H1 (cell line): ENCODE results near the gene TRIM65. TPM values are rescaled to one million over a fixed set of nuclear protein-coding genes. Genes with fewer than 3 reads are reported as not detected.

Experiments
- CTCF ChIA-PET: fragments of 300-600 bp; sonication (Branson Sonifier 250); formaldehyde crosslinking; loops from one replicate; lab custom pipeline; 2021; ENCODE audit not compliant: partially characterized antibody; lab: Charles Lee
- POLR2A ChIA-PET: fragments of 300-600 bp; sonication (Branson Sonifier 250); formaldehyde crosslinking; loops from one replicate; lab custom pipeline; 2021; ENCODE audit warnings: inconsistent platforms; ENCODE audit not compliant: partially characterized antibody; lab: Charles Lee
- DNase-seq, 2 experiments: peaks; one replicate each; pipeline versions ENCODE4 v3.0.0 to v3.0.0-alpha.2; 2010 to 2022; ENCODE audit warnings: low spot score in 2 of 2, low read depth in 1 of 2, mixed read lengths in 1 of 2
- FAIRE-seq: peaks from 2 replicates; lab custom pipeline; 2011; peaks lifted over from hg19 to GRCh38; lab: Jason Lieb, UNC
- H2AFZ ChIP-seq: 2 replicates; pipeline ENCODE4 v1.8.1; 2012; ENCODE audit warnings: low read length, inconsistent platforms
- H2AK5ac ChIP-seq: 2 replicates; pipeline ENCODE4 v1.6.1; 2013; ENCODE audit warnings: low read depth, low read length
- H2BK120ac ChIP-seq: replicated peaks from 2 replicates; pipeline ENCODE3; 2013; ENCODE audit warnings: low read depth, low read length, inconsistent platforms
- H2BK12ac ChIP-seq: 2 replicates; pipeline ENCODE4 v1.6.1; 2013; ENCODE audit warnings: low read depth, low read length
- H2BK15ac ChIP-seq: 2 replicates; pipeline ENCODE4 v1.6.1; 2013; ENCODE audit warnings: low read length
- H2BK20ac ChIP-seq: 2 replicates; pipeline ENCODE4 v1.6.1; 2013; ENCODE audit warnings: low read length
- H2BK5ac ChIP-seq: 2 replicates; pipeline ENCODE4 v1.6.1; 2013; ENCODE audit warnings: low read depth, low read length
- H3K14ac ChIP-seq: 2 replicates; pipeline ENCODE4 v1.6.1; 2013; ENCODE audit warnings: inconsistent platforms; ENCODE audit not compliant: insufficient read length
- H3K18ac ChIP-seq: 2 replicates; pipeline ENCODE4 v1.6.1; 2013; ENCODE audit warnings: low read length; ENCODE audit errors: extremely low read depth
- H3K23ac ChIP-seq: 2 replicates; pipeline ENCODE4 v1.6.1; 2013; ENCODE audit warnings: inconsistent platforms; ENCODE audit not compliant: insufficient read length
- H3K23me2 ChIP-seq: 2 replicates; pipeline ENCODE4 v1.6.1; 2013; ENCODE audit warnings: low read depth, low read length
- H3K27ac ChIP-seq: 2 replicates; pipeline ENCODE4 v1.6.1; 2011; ENCODE audit warnings: low read depth, low read length, inconsistent platforms
- H3K27me3 ChIP-seq, 4 experiments: replicated peaks in 1 of 4; 1 replicate in 1 of 4; 2 replicates in 3 of 4; pipeline versions ENCODE4 v1.6.1 to v1.8.1; 2011 to 2013; ENCODE audit warnings: low read length in 3 of 4, mild to moderate bottlenecking in 3 of 4, inconsistent platforms in 2 of 4, mixed read lengths in 2 of 4, moderate library complexity in 1 of 4; ENCODE audit not compliant: control insufficient read depth in 3 of 4, insufficient read depth in 3 of 4; ENCODE audit errors: extremely low read depth in 1 of 4
- H3K36me3 ChIP-seq, 4 experiments: 2 replicates each; pipeline versions ENCODE4 v1.6.1 to v1.8.1; 2011 to 2013; ENCODE audit warnings: mild to moderate bottlenecking in 4 of 4, low read length in 3 of 4, moderate library complexity in 2 of 4, control low read depth in 1 of 4, inconsistent platforms in 1 of 4; ENCODE audit not compliant: insufficient read depth in 4 of 4, control insufficient read depth in 2 of 4
- H3K4ac ChIP-seq: replicated peaks from 2 replicates; pipeline ENCODE3; 2013; ENCODE audit warnings: low read length, low read depth, mixed read lengths, inconsistent platforms; ENCODE audit not compliant: insufficient read length
- H3K4me1 ChIP-seq, 4 experiments: replicated peaks in 1 of 4; 1 replicate in 1 of 4; 2 replicates in 3 of 4; pipeline versions ENCODE4 v1.6.1 to v1.8.1; 2011 to 2013; ENCODE audit warnings: low read length in 3 of 4, inconsistent platforms in 2 of 4, mixed read lengths in 1 of 4; ENCODE audit not compliant: insufficient read depth in 4 of 4, control insufficient read depth in 3 of 4
- H3K4me2 ChIP-seq, 2 experiments: 2 replicates each; pipeline versions ENCODE4 v1.6.1 to v1.8.1; 2011 to 2013; ENCODE audit warnings: low read depth in 2 of 2, low read length in 2 of 2, control low read depth in 1 of 2, inconsistent platforms in 1 of 2, mild to moderate bottlenecking in 1 of 2; ENCODE audit not compliant: insufficient read depth in 1 of 2
- H3K4me3 ChIP-seq, 4 experiments: fragments of 200-600, 300-600 bp in 1 of 4; sonication (generic), shearing (Covaris generic), sonication (Bioruptor Twin) in 1 of 4; 2 replicates each; pipeline versions ENCODE4 v1.5.1 to v1.8.1; 2011 to 2016; ENCODE audit warnings: low read length in 4 of 4, low read depth in 3 of 4, control low read depth in 2 of 4, inconsistent platforms in 2 of 4, mild to moderate bottlenecking in 2 of 4, mixed read lengths in 1 of 4, moderate library complexity in 1 of 4; ENCODE audit not compliant: insufficient read depth in 2 of 4; ENCODE audit errors: extremely low read depth in 1 of 4
- H3K56ac ChIP-seq: replicated peaks from 2 replicates; pipeline ENCODE3; 2013; ENCODE audit warnings: low read depth, mild to moderate bottlenecking, mixed read lengths, low read length, inconsistent platforms; ENCODE audit not compliant: insufficient read length
- H3K79me1 ChIP-seq: 2 replicates; pipeline ENCODE4 v1.6.1; 2013; ENCODE audit warnings: low read depth, low read length, control low read depth
- H3K79me2 ChIP-seq, 2 experiments: 2 replicates each; pipeline versions ENCODE4 v1.6.1 to v1.8.1; 2012 to 2013; ENCODE audit warnings: low read length in 2 of 2, mild to moderate bottlenecking in 2 of 2, inconsistent platforms in 1 of 2; ENCODE audit not compliant: insufficient read depth in 2 of 2, control insufficient read depth in 1 of 2
- H3K9ac ChIP-seq, 4 experiments: replicated peaks in 1 of 4; 1 replicate in 1 of 4; 2 replicates in 3 of 4; pipeline versions ENCODE4 v1.6.1 to v1.8.1; 2011 to 2013; ENCODE audit warnings: low read depth in 3 of 4, low read length in 3 of 4, control low read depth in 2 of 4, mild to moderate bottlenecking in 2 of 4, moderate library complexity in 2 of 4, inconsistent platforms in 1 of 4; ENCODE audit errors: extremely low read depth in 1 of 4
- H3K9me3 ChIP-seq, 2 experiments: 2 replicates each; pipeline versions ENCODE4 v1.6.1 to v1.8.1; 2012 to 2013; ENCODE audit warnings: mild to moderate bottlenecking in 2 of 2, moderate library complexity in 2 of 2, control low read depth in 1 of 2, inconsistent platforms in 1 of 2, low read depth in 1 of 2, low read length in 1 of 2, mixed read lengths in 1 of 2; ENCODE audit not compliant: insufficient read depth in 2 of 2
- H4K20me1 ChIP-seq, 2 experiments: replicated peaks in 1 of 2; 2 replicates each; pipeline versions ENCODE3 to v1.8.1; 2011 to 2013; ENCODE audit warnings: inconsistent platforms in 2 of 2, low read length in 2 of 2, mild to moderate bottlenecking in 1 of 2; ENCODE audit not compliant: insufficient read depth in 2 of 2, control insufficient read depth in 1 of 2
- H4K5ac ChIP-seq: 2 replicates; pipeline ENCODE4 v1.6.1; 2013; ENCODE audit warnings: low read length, low read depth, mixed read lengths, inconsistent platforms; ENCODE audit not compliant: insufficient read length
- H4K8ac ChIP-seq: 2 replicates; pipeline ENCODE4 v1.8.0; 2013; ENCODE audit warnings: mild to moderate bottlenecking, moderate library complexity, low read length, inconsistent platforms; ENCODE audit not compliant: insufficient read depth; ENCODE audit errors: extremely low read depth
- H4K91ac ChIP-seq: replicated peaks from 2 replicates; pipeline ENCODE3; 2013; ENCODE audit warnings: low read length, mixed read lengths, inconsistent platforms; ENCODE audit not compliant: insufficient read length
- BRCA1 ChIP-seq: IDR thresholded peaks from 2 replicates; pipeline ENCODE4 v1.6.1; 2012; ENCODE audit warnings: low read depth, low read length, improper control_type of control experiment
- CHD2 ChIP-seq: IDR thresholded peaks from 2 replicates; pipeline ENCODE4 v1.6.1; 2012; ENCODE audit warnings: low read length, improper control_type of control experiment
- EZH2 ChIP-seq: fragments of 200-600 bp; sonication (generic); IDR thresholded peaks from 2 replicates; pipeline ENCODE4 v1.7.1; 2012; ENCODE audit warnings: low read depth, mild to moderate bottlenecking, moderate library complexity, low read length, inconsistent platforms; ENCODE audit not compliant: severe bottlenecking
- POLR2AphosphoS5 ChIP-seq: IDR thresholded peaks from 2 replicates; pipeline ENCODE4 v1.6.1; 2011; ENCODE audit warnings: low read depth, low read length
- RNF2 ChIP-seq: fragments of 200-900, 300-1000 bp; sonication (generic); IDR thresholded peaks from 2 replicates; pipeline ENCODE4 v1.7.1; 2016; ENCODE audit warnings: borderline replicate concordance, low read depth, mild to moderate bottlenecking, antibody characterized with exemption, low read length; ENCODE audit not compliant: poor library complexity, severe bottlenecking; ENCODE audit errors: missing control alignments
- SIX5 ChIP-seq: IDR thresholded peaks from 2 replicates; pipeline ENCODE4 v1.6.1; 2011; ENCODE audit warnings: mild to moderate bottlenecking, low read depth, low read length
- SP2 ChIP-seq: IDR thresholded peaks from 2 replicates; pipeline ENCODE4 v1.6.1; 2012; ENCODE audit warnings: mild to moderate bottlenecking, low read length, inconsistent platforms
- TAF1 ChIP-seq: IDR thresholded peaks from 2 replicates; pipeline ENCODE4 v1.6.1; 2011; ENCODE audit warnings: mild to moderate bottlenecking, low read depth, low read length
- WGBS, 2 experiments: shearing (Covaris generic) in 1 of 2; methylation state at CpG; one replicate each; pipeline versions ENCODE4 v1.1.6 to v1.1.7; 2013 to 2015; ENCODE audit warnings: low lambda C conversion rate in 2 of 2, mixed read lengths in 2 of 2, inconsistent platforms in 1 of 2, low coverage in 1 of 2, missing lambda C conversion rate in 1 of 2; ENCODE audit not compliant: insufficient replicate concordance in 2 of 2, insufficient coverage in 1 of 2, insufficient read length in 1 of 2; ENCODE audit errors: extremely low coverage in 1 of 2, missing lambda C conversion rate in 1 of 2; 5-methylcytosine and 5-hydroxymethylcytosine counted together
- polyA plus RNA-seq, 7 experiments: library from polyadenylated mRNA; depleted of rRNA in 3 of 7; stranded (reverse) in 5 of 7; unstranded in 2 of 7; fragments of >200 nt in 5 of 7; fragments of 200-250 nt in 2 of 7; gene quantifications; 1 replicate in 5 of 7; 2 replicates in 1 of 7; 4 replicates in 1 of 7; pipeline versions ENCODE4 v1.2.1 to v1.2.3, GENCODE V29; 2011 to 2013; ENCODE audit warnings: missing spikeins in 2 of 7, mixed read lengths in 2 of 7
- total RNA-seq: library from RNA; stranded (reverse); fragmentation: NEBNext Ultra II Directional; extraction: Animal tissue kit (Norgen Biotek cat#: 25700); gene quantifications from 2 replicates; pipeline ENCODE4 v1.2.1, GENCODE V29; 2021
- TF ChIP-seq, protein P1 (sequence below): IDR thresholded peaks from 2 replicates; pipeline ENCODE4 v1.6.1; 2011; ENCODE audit warnings: low read depth, mild to moderate bottlenecking, low read length; ENCODE audit not compliant: insufficient read depth

TRIM65 gene
- total and polyA plus RNA-seq, 2 of the 8 experiments (the other 6 are each of a cell fraction or from before 2014, with no cell fraction given): 21.2 to 48.6 TPM

DNA sequence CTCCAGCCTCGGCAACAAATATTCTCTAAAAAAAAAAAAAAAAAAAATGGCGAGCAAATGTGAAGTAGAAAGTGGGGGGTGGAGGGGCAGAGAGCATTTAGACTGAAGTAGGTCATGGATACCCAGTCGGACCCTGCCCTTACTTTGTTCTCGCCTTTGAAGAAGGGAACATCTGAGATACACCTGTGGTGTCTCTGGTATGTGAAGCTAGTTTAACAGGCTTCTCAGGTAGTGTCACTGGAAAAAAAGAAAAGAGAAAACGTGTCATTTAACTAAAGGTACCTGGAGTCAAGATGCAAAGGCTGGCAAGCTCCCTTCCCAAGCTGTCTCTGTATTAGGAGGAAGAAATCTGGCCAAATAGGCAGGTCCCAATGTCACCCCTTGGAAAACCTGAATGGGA, 36.1 kb upstream of the TRIM65 start:
- POLR2A ChIA-PET: interaction anchor here (0.5 to 0.6 kb wide), 2 partner anchors 10 to 32 kb away, joined by 4 read pairs; no protein-coding TSS in a partner anchor
- Histone ChIP-seq H2BK20ac (no peak overlapping the region), H2BK5ac (no peak overlapping the region), H2AK5ac (no peak overlapping the region), H3K79me1 (no peaks in the 10 kb centered on the region), H4K5ac (no peak overlapping the region), H3K23ac (no peak overlapping the region), H3K4ac (no peak overlapping the region), H3K27me3 (no peaks in the 10 kb centered on the region), H3K23me2 (no peaks in the 10 kb centered on the region), H2AFZ (no peak overlapping the region), H3K79me2 (no peaks in the 10 kb centered on the region), H3K9ac (no peak overlapping the region), H2BK120ac (no peak overlapping the region), H2BK15ac (no peak overlapping the region), H4K20me1 (no peaks in the 10 kb centered on the region), H4K91ac (no peak overlapping the region), H3K36me3 (peaks cover 0 to 6% (median 0%) of the 10 kb centered on the region in 4 experiments; a peak in 2 of 8 replicates), H3K4me2 (no peak overlapping the region), H2BK12ac (no peak overlapping the region), H3K4me3 (no peak overlapping the region), H3K9me3 (no peaks in the 10 kb centered on the region), H3K27ac (no peak overlapping the region), H4K8ac (no peak overlapping the region), H3K14ac (no peak overlapping the region), H3K18ac (no peak overlapping the region), H3K56ac (no peak overlapping the region), H3K4me1 (no peaks in the 10 kb centered on the region)
- WGBS, 2 experiments: 82% methylated on average over 4 of the region's 5 CpGs; no CpG with 5 or more reads in 1 of the 2 experiments
- FAIRE-seq: no peak
- TF ChIP-seq POLR2AphosphoS5 (no peak), RNF2 (no peak), BRCA1 (no peak), SP2 (no peak), TAF1 (no peak), CHD2 (no peak), EZH2 (no peak), SIX5 (no peak)
- TF ChIP-seq, protein P1, sequence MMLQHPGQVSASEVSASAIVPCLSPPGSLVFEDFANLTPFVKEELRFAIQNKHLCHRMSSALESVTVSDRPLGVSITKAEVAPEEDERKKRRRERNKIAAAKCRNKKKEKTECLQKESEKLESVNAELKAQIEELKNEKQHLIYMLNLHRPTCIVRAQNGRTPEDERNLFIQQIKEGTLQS: no peak
- no peak for DNase-seq
- CTCF ChIA-PET: interaction anchor here (1.4 to 51.3 kb wide), 2 partner anchors 46 to 76 kb away, joined by 4 to 885 read pairs; partner anchors contain the start of genes ACOX1, CDK3 and TEN1
